Aorta (tissue), 5 donors: ENCODE data around the gene ATXN7L1. TPM values are rescaled to one million over a fixed set of nuclear protein-coding genes. Genes with fewer than 3 reads are reported as not detected.

ENCODE experiments used
- ATAC-seq: fragments of 200-7000 bp; cut with Tn5 transposase; one replicate; pipeline ENCODE4 v1.9.1; 2022; ENCODE audit warnings: moderate library complexity; ENCODE audit not compliant: low FRiP score
- DNase-seq, 2 donors: peaks; one replicate each; pipeline ENCODE4 v3.0.0-alpha.2; 2020
- H3K27ac ChIP-seq, 2 donors: one replicate each; pipeline ENCODE4 v1.5.1; 2013; ENCODE audit warnings: low read length in 2 of 2, mild to moderate bottlenecking in 2 of 2, moderate library complexity in 2 of 2, control low read depth in 1 of 2, inconsistent platforms in 1 of 2, low read depth in 1 of 2
- H3K27me3 ChIP-seq, 2 donors: one replicate each; pipeline ENCODE4 v1.6.1; 2013; ENCODE audit warnings: control low read depth in 1 of 2, low read length in 1 of 2, mild to moderate bottlenecking in 1 of 2, moderate library complexity in 1 of 2; ENCODE audit not compliant: insufficient read depth in 2 of 2, control insufficient read depth in 1 of 2
- H3K36me3 ChIP-seq, 2 donors: one replicate each; pipeline ENCODE4 v1.6.1; 2013; ENCODE audit warnings: control low read depth in 1 of 2, low read length in 1 of 2, mild to moderate bottlenecking in 1 of 2; ENCODE audit not compliant: insufficient read depth in 2 of 2, control insufficient read depth in 1 of 2
- H3K4me1 ChIP-seq, 2 donors: one replicate each; pipeline ENCODE4 v1.6.1; 2013; ENCODE audit warnings: low read length in 2 of 2, control low read depth in 1 of 2, mild to moderate bottlenecking in 1 of 2, moderate library complexity in 1 of 2; ENCODE audit not compliant: insufficient read depth in 2 of 2, control insufficient read depth in 1 of 2
- H3K4me3 ChIP-seq, 2 donors: one replicate each; pipeline ENCODE4 v1.5.1; 2013; ENCODE audit warnings: low read length in 2 of 2, control low read depth in 1 of 2, mild to moderate bottlenecking in 1 of 2
- H3K9me3 ChIP-seq: one replicate; pipeline ENCODE4 v1.6.1; 2013; ENCODE audit warnings: mild to moderate bottlenecking, low read length; ENCODE audit not compliant: control insufficient read depth
- WGBS, 2 donors: extraction: QIAGEN DNeasy Blood & Tissue Kit; methylation state at CpG; one replicate each; pipeline ENCODE4 v1.1.7; 2013; 5-methylcytosine and 5-hydroxymethylcytosine counted together
- intact Hi-C, 2 donors: fragments of 100-400 bp; cut with DNase I; formaldehyde crosslinking; loops; one replicate each; pipeline versions ENCODE4 v1.14.2 to v1.15.0; 2022
- polyA plus RNA-seq, 2 donors: library from polyadenylated mRNA; stranded (reverse); fragments of 200-250 nt; gene quantifications; one replicate each; pipeline ENCODE4 v1.2.3, GENCODE V29; 2013
- total RNA-seq, 2 donors: library from RNA; stranded (reverse); fragmentation: NEBNext Ultra II Directional; extraction: Animal tissue kit (Norgen Biotek cat#: 25700); gene quantifications; one replicate each; pipeline ENCODE4 v1.2.1, GENCODE V29; 2021
- donor health status: healthy with polysubstance abuse.
- donor health status: Bipolar disorder and iron deficiency.
- donor health status: DM: no; HTN: no; CAD: no.
- donor health status: DM: no; HTN: no; CAD: no.
- donor health status: DM: yes; HTN: yes; CAD: no.

The ATXN7L1 gene
- total and polyA plus RNA-seq, 4 donors, result 2.5 to 20.1 (median 8.4) TPM

GRCh38 chr7:105661625-105662024 lies 214.8 kb downstream of the ATXN7L1 start:
- Histone ChIP-seq H3K4me1 (no peaks in the 10 kb centered on the region), H3K36me3 (no peaks in the 10 kb centered on the region), H3K27me3 (no peaks in the 10 kb centered on the region), H3K4me3 (no peak overlapping the region), H3K27ac (no peak overlapping the region), H3K9me3 (no peaks in the 10 kb centered on the region)
- no peak for DNase-seq
- 95 to 96% methylated on average over 6 of the region's 6 CpGs for WGBS, 2 donors
- intact Hi-C loops, result no loop called here
- ATAC-seq, result no peak

DNA sequence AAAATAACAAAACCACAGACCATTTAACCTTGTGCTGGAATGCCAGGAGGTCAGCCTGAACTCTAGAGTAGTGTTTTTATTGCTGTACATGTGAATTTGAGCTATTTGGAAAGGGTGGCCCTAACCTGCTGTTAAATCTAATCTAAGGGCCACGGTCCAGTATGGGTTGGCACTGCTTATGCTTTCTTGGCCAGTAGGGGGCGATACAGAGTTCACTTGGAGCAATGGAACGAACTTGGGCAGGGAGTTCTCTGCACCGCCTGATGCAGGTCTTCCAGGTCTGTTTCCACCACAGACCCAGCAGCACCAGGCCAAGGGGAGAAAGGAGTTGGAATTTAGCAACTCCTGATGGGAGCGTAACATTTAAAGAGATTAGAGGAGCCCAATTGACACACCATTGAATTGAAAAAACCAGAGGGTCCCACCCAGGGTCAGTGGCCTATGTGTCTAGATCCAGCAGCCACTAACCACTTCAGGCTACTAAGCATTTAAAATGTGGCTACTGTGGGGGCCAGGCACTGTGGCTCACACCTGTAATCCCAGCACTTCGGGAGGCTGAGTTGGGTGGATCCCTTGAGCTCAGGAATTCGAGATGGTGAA lies 219.4 kb downstream of the ATXN7L1 start:
- peak; percentile 69 for ATAC-seq
- H3K27ac ChIP-seq, result no peak overlapping the region
- H3K36me3 ChIP-seq, result no peaks in the 10 kb centered on the region
- no peaks in the 10 kb centered on the region for H3K27me3 ChIP-seq
- H3K4me3 ChIP-seq, result no peak overlapping the region
- WGBS, 2 donors, result 79 to 82% methylated on average over 7 of the region's 7 CpGs
- intact Hi-C loops, result loop anchor here (10.0 kb wide), 2 partner anchors 348 to 498 kb away; no protein-coding TSS in a partner anchor
- DNase-seq, result no peak
- no peaks in the 10 kb centered on the region for H3K9me3 ChIP-seq
- no peaks in the 10 kb centered on the region for H3K4me1 ChIP-seq

GRCh38 chr7:105655500-105656380 lies 220.7 kb downstream of the ATXN7L1 start:
- intact Hi-C loops, result loop anchor here (2.0 to 10.0 kb wide), 3 partner anchors 349 to 499 kb away; no protein-coding TSS in a partner anchor

GRCh38 chr7:105655067-105655466 lies 221.3 kb downstream of the ATXN7L1 start:
- WGBS, 2 donors, result 50 to 65% methylated on average over 3 of the region's 3 CpGs
- H3K36me3 ChIP-seq, result no peaks in the 10 kb centered on the region
- no peak overlapping the region for H3K27ac ChIP-seq
- H3K27me3 ChIP-seq, result no peaks in the 10 kb centered on the region
- intact Hi-C loops, result loop anchor here (2.0 to 10.0 kb wide), 3 partner anchors 350 to 500 kb away; no protein-coding TSS in a partner anchor
- no peaks in the 10 kb centered on the region for H3K9me3 ChIP-seq
- ATAC-seq (no peak), DNase-seq (no peak)
- no peak overlapping the region for H3K4me3 ChIP-seq
- H3K4me1 ChIP-seq, result no peaks in the 10 kb centered on the region

More at GRCh38 chr7:105655500-105656380, 220.7 kb downstream of the ATXN7L1 start:
- no peak overlapping the region for H3K27ac ChIP-seq
- H3K9me3 ChIP-seq, result no peaks in the 10 kb centered on the region
- WGBS, 2 donors, result 36 to 37% methylated on average over 17 of the region's 17 CpGs
- no peak overlapping the region for H3K4me3 ChIP-seq
- peak in 1 of 2 donors; percentile 66 for DNase-seq
- no peaks in the 10 kb centered on the region for H3K36me3 ChIP-seq
- peak; percentile 22 for ATAC-seq
- H3K27me3 ChIP-seq, result no peaks in the 10 kb centered on the region
- H3K4me1 ChIP-seq, result no peaks in the 10 kb centered on the region

DNA sequence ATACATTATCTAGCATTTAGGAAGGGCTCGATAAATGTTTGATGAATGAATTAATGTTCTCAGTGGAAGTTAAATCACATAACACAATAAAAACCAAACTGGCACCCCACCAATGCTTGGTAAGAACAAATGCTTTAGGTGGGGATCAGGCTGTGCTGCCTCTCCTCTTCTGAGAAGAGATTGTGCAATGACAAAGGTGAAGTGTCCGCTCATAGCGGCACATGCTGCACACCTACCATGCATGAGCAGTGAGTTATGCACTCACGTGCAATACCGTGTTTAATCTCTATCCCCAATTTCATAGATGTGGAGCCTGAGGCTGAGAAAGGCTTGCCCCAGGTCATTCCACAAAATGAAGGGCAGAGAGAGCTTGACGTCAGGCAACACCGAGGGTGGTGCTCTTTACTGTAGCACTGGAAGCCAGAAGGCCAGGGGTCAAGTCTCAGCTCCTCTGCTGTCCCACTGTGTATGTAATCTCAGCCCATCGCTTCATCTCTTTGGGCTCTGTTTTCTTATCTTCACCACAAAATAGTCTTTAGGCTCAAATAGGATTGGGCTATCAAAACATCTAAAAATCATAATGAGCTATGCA lies 222.2 kb downstream of the ATXN7L1 start:
- no peak for DNase-seq
- no peaks in the 10 kb centered on the region for H3K27me3 ChIP-seq
- H3K36me3 ChIP-seq, result no peaks in the 10 kb centered on the region
- ATAC-seq, result no peak
- no peak overlapping the region for H3K27ac ChIP-seq
- 93 to 94% methylated on average over 8 of the region's 8 CpGs for WGBS, 2 donors
- no peaks in the 10 kb centered on the region for H3K4me1 ChIP-seq
- H3K4me3 ChIP-seq, result no peak overlapping the region
- H3K9me3 ChIP-seq, result no peaks in the 10 kb centered on the region
- intact Hi-C loops, result loop anchor here (2.0 to 10.0 kb wide), 4 partner anchors 351 to 501 kb away; no protein-coding TSS in a partner anchor

DNA sequence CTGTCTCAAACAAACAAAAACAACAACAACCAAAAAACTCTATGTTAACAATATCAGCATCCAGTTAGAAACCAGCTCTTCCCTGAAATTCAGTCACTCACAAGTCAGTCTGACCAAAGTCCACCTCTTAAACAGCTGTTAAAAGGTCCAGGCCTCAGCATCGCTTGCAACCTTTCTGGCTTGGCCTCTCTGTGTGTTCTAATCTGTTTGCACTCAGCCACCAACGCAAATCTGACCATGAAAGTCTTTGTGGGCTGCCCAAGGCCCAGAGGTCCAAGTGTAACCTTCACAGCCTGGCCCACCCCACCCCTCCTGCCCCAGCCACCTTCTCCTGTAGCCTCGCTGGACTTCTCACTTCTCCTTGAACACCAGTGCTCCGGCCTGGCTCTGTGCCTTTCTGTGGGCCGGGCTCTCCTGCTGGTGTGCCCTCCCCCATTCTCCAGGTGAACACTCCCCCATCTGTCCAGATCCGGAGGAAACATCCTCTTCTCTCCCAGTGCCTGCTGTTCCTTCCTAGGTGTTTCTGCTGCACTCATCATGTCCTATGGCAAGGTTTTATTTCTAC lies 222.9 kb downstream of the ATXN7L1 start:
- Histone ChIP-seq H3K9me3 (no peaks in the 10 kb centered on the region), H3K4me1 (no peaks in the 10 kb centered on the region), H3K27ac (no peak overlapping the region), H3K27me3 (no peaks in the 10 kb centered on the region), H3K36me3 (no peaks in the 10 kb centered on the region), H3K4me3 (no peak overlapping the region)
- DNase-seq (no peak), ATAC-seq (no peak)
- WGBS, 2 donors, result 88 to 90% methylated on average over 6 of the region's 6 CpGs
- intact Hi-C loops, result loop anchor here (2.0 to 10.0 kb wide), 5 partner anchors 351 to 501 kb away; no protein-coding TSS in a partner anchor

DNA sequence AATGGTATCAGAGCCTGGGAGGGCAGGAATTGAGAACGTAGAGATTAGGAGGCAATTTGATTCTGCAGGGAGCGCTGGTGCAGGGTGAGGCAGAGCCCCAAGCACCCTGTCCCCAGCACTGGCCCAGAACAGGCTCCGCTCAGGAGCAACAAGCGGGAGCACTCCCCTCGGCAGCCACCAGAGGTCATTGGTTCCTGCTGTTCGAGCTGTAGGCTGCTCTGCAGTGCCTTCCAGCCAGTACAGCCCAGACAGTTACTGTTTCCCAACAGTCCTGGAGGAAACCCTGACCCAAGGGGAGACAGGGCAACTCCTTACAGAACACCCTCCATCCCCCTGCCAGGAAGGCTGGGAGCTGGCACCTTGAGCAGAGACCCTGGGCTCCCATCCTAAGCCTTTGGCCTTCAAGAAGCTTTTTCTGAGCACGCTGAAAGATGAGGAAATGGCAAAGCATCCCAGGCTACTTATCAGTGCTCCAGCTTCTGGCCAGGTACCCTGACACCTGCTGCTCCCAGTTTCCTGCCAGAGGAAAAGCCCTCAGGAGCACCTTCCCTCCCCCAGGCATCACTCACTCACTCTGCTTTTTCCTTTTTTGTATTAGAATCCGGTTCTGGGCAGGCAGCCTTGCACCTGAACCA lies 223.9 kb downstream of the ATXN7L1 start:
- H3K9me3 ChIP-seq, result no peaks in the 10 kb centered on the region
- intact Hi-C loops, result loop anchor here (2.0 to 10.0 kb wide), 4 partner anchors 352 to 502 kb away; no protein-coding TSS in a partner anchor
- DNase-seq, result peak; percentile 78 to 91
- no peaks in the 10 kb centered on the region for H3K27me3 ChIP-seq
- no peak overlapping the region for H3K27ac ChIP-seq
- WGBS, 2 donors, result 42 to 44% methylated on average over 8 of the region's 8 CpGs
- no peak overlapping the region for H3K4me3 ChIP-seq
- no peaks in the 10 kb centered on the region for H3K36me3 ChIP-seq
- H3K4me1 ChIP-seq, result no peaks in the 10 kb centered on the region
- ATAC-seq, result peak; percentile 85

DNA sequence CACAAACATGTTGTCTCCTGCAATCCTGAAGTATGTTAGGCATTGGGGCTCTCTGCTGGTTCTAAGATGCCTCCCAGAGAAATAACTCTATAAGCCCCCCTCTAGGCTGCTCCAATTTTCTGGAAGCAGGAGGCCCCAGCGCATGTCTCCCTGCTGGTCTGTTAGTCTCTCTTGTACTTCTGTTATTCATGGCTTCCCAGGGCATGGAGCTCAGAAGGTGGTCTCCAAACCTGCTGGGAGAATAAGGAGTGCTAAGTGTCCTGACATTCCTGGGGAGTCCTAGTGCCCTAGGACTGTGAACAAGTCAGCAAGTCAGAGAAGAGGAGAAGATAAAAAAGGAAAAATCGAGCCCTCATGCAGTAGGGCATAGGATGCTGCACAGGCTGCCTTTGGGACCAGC lies 224.6 kb downstream of the ATXN7L1 start:
- ATAC-seq, result no peak

More for the DNA sequence above, 224.6 kb downstream of the ATXN7L1 start:
- no peak for DNase-seq
- Histone ChIP-seq H3K27me3 (no peaks in the 10 kb centered on the region), H3K27ac (no peak overlapping the region), H3K4me1 (no peaks in the 10 kb centered on the region), H3K4me3 (no peak overlapping the region), H3K9me3 (no peaks in the 10 kb centered on the region), H3K36me3 (no peaks in the 10 kb centered on the region)
- 92 to 96% methylated on average over 2 of the region's 2 CpGs for WGBS, 2 donors
- intact Hi-C loops, result loop anchor here (2.0 to 10.0 kb wide), 4 partner anchors 353 to 503 kb away; no protein-coding TSS in a partner anchor
